HL-60/S4 treated with phorbol 12-myristate 13-acetate at 8.2 ng/mL for 4 days and 3 days (cell line): ENCODE data around the gene KATNAL2.
"Not testable (repeated sequence)": the region's sequence is repeated elsewhere in the genome, so short reads cannot be mapped to it uniquely, and the experiment has no call there.

Experiments used
- in situ Hi-C: fragments of 300-500 bp; cut with MboI; formaldehyde crosslinking; loops from 2 replicates; pipeline ENCODE4 v1.15.0; 2022; ENCODE audit warnings: low sequenced_read_pairs

Gene KATNAL2

GRCh38 chr18:47030887-47031286 is 113.5 kb downstream of the KATNAL2 start:
- in situ Hi-C loops: not testable (repeated sequence)

DNA sequence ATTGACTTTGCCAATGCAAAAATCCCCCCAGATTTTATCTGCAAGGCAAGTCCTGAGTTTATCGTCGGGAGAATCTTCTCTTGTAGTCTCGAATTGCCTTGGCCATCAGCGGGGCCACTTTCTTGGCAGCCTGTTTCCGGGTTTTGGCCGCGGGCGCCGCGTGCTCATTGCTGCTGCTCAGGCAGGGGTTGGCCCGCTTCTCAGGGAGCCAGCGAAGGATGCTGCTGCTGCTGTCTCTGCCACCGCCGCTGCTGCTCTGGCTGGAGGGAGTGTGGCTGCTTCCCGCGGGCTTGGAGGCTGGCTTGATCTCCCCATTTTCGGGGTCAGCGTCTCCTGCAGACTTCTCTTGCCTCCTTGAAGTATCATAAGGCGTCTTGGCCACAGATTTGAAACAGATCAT is 115.5 kb downstream of the KATNAL2 start:
- in situ Hi-C loops: no loop called here

GRCh38 chr18:47034591-47034990 is 117.2 kb downstream of the KATNAL2 start:
- in situ Hi-C loops: not testable (repeated sequence)

- in situ Hi-C loops: no loop called here
Measured at GRCh38 chr18:47035156-47035671, 117.8 kb downstream of the KATNAL2 start, which contains the start of gene ELOA2. Gene ELOA2, minus strand, starts transcription at chr18:47035621. Its CDS starts 357 bp downstream, at chr18:47035264.

- in situ Hi-C loops: no loop called here
Measured at GRCh38 chr18:47036298-47036874, 119.0 kb downstream of the KATNAL2 start.

- in situ Hi-C loops: no loop called here
Measured at GRCh38 chr18:47036927-47037578, 119.7 kb downstream of the KATNAL2 start.

GRCh38 chr18:47040982-47041381 is 123.6 kb downstream of the KATNAL2 start:
- in situ Hi-C loops: no loop called here

- in situ Hi-C loops: no loop called here
Measured at GRCh38 chr18:47050468-47050867, 133.1 kb downstream of the KATNAL2 start.

GRCh38 chr18:47054369-47054768 is 137.0 kb downstream of the KATNAL2 start:
- in situ Hi-C loops: no loop called here

DNA sequence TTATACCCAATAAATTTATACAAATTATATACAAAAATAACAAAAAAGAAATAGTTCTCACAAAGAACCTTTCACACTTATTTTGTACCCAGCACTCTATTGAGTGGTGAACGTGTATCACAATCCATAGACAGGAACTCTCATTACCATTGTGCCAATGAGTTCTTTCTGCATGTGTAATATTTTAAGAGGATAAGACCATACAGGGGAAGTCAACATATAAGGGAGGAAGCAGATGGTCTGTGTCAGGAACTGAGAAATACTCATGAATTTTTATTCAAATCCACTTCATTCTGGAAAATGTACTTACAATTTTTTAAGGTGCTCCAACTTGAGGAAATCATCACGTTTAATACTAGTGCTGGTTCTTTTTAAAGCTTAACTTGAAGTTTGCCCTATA is 145.1 kb downstream of the KATNAL2 start:
- in situ Hi-C loops: no loop called here

DNA sequence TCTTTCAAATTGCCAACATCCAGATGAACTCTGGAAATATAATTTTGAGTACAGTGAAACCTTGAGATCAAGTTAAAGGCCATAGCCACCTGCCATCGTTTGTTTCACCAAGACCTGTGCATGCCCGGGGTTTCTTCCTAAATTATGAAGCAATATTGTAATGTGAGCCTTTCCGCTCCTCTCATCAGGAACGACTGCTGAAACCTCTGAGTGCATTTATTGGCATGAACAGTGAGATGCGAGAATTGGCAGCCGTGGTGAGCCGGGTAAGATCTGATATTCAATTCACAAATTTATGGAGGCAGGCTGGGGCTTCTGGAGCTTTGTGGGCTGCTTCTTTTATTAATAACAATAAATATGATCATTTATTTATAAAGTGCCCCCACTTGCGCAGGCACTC is 145.7 kb downstream of the KATNAL2 start:
- in situ Hi-C loops: no loop called here

GRCh38 chr18:47067648-47068047 is 150.2 kb downstream of the KATNAL2 start:
- in situ Hi-C loops: no loop called here

GRCh38 chr18:47075098-47075883 is 157.9 kb downstream of the KATNAL2 start:
- in situ Hi-C loops: no loop called here

GRCh38 chr18:47077111-47077510 is 159.7 kb downstream of the KATNAL2 start:
- in situ Hi-C loops: no loop called here

DNA sequence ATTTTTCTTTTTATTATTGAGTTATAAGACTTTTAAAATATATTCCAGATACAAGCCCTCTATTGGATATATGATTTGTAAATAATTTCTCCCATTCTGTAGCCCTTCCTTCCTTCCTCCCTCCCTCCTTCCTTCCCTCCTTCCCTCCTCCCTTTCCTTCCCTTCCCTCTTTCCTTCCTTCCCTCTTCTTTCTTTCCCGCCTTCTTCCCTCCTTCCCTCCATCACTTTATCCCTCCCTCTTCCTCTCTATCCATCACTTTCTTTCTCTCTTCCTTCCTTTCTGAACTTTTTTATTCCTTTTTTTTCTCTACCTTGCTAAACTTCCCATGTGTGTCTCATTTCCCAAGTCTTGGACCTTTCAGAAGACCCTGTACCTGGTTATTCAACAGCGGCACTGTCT is 163.5 kb downstream of the KATNAL2 start:
- in situ Hi-C loops: no loop called here

DNA sequence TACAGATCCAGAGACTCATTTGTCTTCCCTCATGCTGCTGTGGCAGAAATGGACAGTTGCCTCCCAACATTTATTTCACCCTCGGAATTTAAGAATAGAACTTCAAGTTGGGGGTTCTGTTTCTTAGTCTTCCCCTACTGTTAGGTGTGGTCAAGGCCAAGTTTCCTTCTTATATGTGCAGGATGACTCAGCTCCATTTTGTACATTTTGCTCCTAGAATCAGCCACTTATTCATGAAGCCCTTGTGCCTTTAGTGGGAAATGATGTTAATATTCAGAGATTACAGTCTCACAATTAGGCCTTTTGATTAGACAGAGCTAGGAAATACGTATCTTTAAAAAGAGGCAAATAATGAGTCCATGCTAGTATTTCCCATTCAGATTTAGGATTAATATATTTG is 164.2 kb downstream of the KATNAL2 start:
- in situ Hi-C loops: no loop called here

- in situ Hi-C loops: no loop called here
Measured at GRCh38 chr18:47087676-47088075, 170.3 kb downstream of the KATNAL2 start.

DNA sequence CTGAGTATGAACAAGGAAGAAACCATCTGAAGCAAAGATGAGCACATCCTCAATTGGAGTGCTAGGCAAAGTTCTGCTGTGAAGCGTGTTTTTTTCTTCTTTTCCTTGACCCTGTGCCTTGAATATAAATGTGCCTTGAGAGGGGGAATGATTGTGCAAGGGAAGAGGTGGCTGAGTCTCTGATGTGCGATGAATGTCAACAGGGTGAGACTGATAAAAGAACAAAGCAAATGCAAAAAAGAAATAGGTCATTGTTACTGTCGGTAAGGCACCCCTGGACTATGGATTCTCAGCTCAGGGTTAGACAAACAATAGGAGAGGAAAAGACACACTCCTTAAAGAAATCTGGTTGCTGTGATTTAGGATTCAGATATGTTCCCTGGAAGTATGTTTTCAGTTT is 178.4 kb downstream of the KATNAL2 start:
- in situ Hi-C loops: no loop called here

DNA sequence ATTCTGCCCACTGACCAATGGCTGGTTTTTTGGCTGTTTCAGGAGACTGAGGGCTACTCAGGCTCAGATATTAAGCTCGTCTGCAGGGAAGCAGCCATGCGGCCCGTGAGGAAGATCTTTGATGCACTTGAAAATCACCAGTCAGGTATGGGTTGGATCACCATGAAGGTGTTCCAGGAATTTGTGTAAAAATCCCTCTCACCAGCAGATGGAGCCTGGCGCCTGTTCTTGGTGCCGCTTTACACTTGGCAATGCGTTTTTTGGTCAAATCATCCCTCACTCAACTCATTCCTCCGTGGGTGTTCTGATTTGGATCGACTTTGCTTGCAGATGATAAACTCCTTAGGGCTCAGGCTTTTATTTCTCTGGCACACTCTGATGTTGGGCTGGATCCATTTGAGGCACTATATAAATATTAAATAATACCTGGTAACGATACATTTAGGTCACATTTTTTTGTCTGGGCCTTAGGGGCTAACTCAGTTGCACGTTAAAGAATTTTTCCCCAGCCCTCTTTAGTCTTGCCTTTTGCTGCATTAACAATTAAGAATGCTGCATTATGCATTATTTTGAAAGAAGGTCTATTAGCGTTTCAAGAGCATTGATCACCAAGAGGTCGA is 182.9 kb downstream of the KATNAL2 start:
- in situ Hi-C loops: no loop called here

DNA sequence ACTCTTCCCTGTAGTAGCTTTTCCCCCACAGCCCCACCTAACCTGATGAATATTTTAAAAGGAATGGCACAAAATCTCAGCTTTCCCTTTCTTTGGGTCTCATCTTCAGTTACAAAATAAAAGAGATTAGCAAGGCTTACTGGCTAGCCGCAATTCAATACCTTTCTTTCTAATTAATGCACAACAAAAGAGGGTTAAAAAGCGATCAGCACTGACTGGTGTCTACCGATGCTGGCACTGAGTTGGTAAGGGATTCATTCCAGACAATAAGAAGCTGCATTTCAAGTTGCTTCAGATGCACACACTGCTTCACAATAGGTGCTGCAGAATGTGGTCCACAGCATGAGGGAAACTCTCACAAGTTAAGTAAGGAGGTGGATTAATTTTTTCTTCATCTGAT is 191.0 kb downstream of the KATNAL2 start:
- in situ Hi-C loops: no loop called here

- in situ Hi-C loops: no loop called here
Measured at GRCh38 chr18:47108998-47109405, 191.6 kb downstream of the KATNAL2 start.
